Stimulated activated CD4-positive, alpha-beta T cell treated with anti-CD3 and anti-CD28 coated beads, Interleukin-15, amount 100 ng/mL, for 24 hours (primary cell): Measurements from ENCODE around the gene NOC4L.
"Not testable (repeated sequence)": the region's sequence is repeated elsewhere in the genome, so short reads cannot be mapped to it uniquely, and the experiment has no call there.

ENCODE experiments used
- DNase-seq: peaks from one replicate; pipeline ENCODE4 v3.0.0-alpha.2; 2020

Gene NOC4L

DNA sequence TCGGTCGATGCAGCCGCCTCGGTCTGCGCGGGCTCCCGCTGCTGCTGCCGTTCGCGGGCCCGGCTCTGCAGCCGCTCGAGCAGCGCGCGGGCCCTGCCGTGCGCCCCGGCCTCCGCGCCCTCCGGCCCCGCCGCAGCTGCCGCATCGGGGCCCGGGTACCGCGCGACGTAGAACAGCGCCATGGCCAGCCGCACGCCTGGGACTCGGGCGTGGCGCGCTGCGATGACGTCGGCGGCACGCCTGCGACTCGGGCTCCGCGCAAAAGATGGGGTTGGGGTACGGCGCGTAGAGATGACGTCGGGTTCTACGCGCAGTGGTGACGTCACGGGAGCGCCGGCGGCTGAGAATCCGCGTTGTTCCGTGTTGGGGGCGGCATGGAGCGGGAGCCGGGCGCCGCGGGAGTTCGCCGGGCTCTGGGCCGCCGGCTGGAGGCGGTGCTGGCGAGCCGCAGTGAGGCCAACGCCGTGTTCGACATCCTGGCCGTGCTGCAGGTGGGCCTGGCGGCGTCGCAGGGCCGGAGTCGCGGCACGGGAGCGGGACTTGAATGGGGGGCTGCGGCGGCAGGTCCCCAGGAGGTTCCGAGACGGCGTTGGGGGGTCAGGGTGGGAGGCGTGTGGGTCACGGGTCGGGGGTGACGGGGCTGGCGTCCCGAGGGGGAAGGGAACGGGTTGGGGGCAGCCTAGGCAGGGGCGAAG lies at the start of gene NOC4L, which contains the start of gene DDX51:
TSS of gene NOC4L (plus strand) at position 343 of the 695 bp plus-strand sequence. CDS start at position 375, 32 bp downstream.
TSS of gene DDX51 (minus strand) at position 205 of the 695 bp plus-strand sequence. CDS start at position 182, 23 bp downstream.
- DNase-seq: peak; percentile 96

DNA sequence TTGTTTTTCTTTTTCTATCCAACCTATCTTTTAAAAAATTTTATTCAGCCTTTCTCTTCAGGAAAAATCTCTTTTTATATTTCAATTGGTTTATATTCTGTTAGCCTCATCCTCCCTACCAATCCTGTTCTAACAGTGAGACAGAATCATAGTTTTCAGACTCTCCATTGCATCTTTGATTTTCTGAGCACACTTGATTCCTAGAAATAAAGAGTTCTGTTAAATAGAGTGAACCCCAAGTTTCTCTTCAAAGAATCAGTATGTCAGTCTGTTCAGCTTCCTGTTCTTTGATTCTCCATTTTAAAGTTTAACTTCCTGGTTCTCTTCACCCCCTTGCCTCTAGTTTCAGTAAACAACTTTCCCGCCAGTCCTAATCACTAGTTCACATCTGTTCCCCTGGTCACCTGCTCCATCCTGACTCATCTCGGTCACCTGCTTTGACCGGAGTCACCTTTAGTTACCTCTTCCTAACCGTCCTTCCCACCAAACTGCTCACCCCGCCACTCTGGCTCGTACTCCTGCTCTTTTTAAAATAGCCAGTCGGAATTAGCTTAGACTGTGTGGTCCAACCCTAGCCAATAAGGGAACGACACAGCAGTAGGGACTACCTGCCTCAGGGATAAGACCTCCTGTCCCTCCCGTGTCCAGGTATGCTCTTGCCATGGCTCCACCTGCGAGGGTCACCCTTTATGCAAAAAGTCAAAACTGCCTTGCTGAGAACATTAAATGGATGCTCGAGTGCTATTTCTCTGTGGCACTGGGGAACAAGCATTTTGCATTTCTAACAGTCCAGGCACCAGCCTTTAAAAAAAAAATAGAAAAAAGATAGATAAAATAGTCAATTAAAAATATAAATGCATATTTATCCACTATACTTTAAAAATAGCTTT lies 48.5 kb upstream of the NOC4L start:
- DNase-seq: no peak

DNA sequence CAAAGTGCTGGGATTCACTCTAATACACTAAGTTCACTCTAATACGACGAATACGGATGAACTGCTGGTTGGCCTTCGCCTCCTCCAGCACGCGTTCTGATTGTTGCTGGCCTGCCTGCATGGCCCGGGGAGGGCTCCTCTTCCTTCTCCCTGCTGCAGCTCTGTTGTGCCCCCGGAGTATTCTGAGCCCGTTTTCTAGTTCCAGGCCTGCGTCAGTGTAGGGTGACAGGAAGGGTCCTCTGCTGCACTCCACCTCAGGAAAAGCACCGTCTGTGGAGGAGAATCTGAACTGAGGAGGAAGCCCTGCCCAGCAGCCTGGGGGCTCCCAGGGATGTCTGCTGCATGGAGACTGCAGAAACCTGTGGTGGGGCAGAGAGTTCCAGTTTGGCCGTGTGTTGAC lies 44.5 kb upstream of the NOC4L start:
- no peak for DNase-seq

DNA sequence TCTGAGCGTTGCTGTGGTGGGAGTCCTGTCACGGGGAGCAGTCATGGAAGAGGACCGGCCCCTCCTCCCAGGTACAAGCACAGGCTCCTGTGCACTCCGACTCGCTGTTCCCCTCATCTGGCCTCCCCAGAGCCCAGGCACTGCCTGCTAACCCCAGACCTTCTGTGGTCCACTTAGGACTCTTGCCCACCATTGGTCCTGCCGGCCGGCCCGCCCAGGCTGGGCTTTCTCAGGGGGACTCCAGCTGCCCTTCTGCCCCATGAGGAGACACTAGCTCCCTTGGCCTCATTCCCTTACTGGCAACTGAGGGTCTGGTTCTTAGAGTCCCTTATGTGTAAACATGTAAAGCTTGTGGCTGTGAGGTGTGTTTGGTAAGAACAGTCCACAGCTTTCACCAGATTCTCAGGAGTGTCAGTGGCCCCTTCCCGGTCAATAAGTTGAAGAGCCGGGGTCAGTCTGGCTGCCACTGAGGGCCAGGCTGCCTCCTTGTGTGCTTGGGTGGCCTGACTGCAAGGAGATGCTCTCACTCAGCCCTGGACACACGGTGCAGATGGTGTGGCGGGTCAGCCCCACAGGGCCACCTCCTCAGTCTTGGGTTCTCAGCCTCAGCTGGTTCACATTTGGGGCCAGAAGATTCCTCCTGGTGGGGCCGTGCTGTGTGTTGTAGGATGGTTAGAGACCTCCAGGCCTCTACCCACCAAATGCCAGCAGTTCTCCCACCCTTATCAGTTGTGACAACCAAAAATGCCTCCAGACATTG lies 43.8 kb upstream of the NOC4L start:
- no peak for DNase-seq

- no peak for DNase-seq
These were observed 42.0 kb upstream of the NOC4L start for GRCh38 chr12:132102297-132102696.

DNA sequence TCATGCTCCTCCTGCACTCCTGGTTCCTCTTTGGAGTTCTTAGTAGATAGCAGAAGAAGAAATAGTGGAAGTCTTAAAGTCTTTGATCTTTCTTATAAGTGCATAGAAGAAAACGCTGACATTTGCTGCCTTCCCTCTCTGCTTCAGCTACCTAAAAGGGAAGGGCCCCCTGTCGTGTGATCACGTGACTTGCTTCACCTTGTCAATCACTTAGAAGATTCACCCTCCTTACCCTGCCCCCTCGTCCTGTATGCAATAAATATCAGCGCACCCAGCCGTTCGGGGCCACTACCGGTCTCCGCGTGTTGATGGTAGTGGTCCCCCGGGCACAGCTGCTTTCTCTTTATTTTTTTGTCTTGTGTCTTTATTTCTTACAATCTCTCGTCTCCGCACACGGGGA lies 41.2 kb upstream of the NOC4L start:
- DNase-seq: not testable (repeated sequence)

DNA sequence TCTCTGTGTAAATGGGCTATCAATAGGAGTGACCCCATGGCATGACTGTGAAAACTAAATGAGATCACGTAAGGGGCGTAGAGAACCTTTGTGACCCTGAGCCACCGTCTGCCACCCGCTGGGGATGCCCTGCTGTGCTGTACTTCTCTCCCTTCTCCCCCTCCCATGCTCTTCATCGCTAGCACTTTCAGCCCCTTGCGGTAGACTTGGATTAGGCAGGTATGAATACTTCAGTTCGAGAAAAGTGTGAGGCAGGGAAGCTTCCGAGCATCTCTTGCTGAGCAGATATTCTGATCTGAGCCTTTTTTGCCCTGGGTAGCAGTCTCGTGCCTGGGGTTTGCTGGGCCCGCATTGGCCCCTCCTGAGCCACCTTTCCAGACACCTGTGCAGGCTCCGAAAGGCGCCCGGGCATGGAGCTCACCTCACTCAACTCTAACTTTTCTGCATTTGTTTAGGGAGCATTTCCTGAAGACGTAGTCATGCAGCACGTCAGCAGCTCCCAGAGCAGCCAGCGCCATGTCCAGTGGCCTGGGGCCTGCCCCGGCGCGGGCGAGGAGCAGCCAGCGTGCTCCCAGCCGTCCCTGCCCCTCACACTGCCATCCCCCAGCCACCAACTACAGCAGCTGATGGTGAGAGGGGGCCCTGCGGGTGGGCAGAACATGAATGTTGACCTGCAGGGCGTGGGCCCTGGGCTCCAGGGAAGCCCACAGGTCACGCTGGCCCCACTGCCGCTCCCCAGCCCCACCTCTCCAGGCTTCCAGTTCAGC lies 40.5 kb upstream of the NOC4L start:
- DNase-seq: no peak

- DNase-seq: no peak
These were observed 38.8 kb upstream of the NOC4L start for GRCh38 chr12:132105467-132105866.

DNA sequence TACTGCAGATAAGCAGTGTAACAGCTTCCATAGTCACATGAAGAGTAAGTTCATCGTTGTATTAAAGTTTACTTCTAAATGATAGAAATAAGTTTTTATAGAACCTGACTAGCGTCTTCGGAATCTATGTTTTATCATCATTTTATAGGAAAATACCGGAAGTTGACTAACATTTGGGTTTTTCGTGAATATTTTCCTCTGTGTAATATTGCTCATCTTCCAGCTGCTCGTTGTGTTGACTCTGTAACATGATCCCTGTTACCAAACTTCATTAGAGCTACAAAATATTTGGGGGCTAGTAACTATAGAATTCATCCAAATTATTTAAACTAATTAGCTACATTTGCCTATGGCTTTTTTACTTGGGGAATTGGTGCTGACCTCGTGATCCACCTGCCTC lies 37.3 kb upstream of the NOC4L start:
- DNase-seq: no peak

GRCh38 chr12:132108211-132108832 lies 35.9 kb upstream of the NOC4L start:
- DNase-seq: no peak

- no peak for DNase-seq
These were observed 34.5 kb upstream of the NOC4L start for GRCh38 chr12:132109741-132110140.

GRCh38 chr12:132110677-132111076 lies 33.6 kb upstream of the NOC4L start:
- DNase-seq: no peak

DNA sequence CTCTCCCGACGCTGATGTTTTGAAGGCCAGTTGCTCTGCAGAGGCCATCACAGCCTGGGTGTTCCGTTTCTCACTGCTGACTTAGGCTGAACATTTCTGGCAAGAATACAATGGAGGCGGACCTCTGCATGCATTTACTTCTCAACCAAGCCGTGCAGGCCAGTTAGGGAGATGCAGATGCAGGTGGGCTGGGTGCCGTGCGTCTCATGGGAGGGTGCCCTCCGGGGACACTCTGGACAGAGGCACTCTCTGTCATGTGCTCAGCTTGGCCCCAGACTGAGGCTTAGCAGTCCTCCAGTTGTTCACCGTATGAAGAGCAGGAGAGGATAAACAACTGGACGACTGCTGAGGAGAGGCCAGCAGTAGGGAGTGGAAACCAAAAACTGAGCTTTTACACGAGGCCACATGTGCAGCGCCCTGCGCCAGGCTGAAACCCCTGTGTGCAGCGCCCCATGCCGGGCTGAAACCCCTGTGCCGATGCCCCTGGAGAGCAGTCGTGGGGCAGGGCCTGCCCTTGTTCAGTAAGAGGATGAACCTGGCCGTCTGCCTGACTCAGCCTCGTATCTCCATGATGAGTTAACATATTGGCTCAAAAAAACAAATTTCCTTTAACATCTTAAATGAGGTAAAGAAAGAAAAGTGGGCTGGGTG lies 32.5 kb upstream of the NOC4L start:
- no peak for DNase-seq

- no peak for DNase-seq
These were observed 29.6 kb upstream of the NOC4L start for GRCh38 chr12:132114667-132115066.

DNA sequence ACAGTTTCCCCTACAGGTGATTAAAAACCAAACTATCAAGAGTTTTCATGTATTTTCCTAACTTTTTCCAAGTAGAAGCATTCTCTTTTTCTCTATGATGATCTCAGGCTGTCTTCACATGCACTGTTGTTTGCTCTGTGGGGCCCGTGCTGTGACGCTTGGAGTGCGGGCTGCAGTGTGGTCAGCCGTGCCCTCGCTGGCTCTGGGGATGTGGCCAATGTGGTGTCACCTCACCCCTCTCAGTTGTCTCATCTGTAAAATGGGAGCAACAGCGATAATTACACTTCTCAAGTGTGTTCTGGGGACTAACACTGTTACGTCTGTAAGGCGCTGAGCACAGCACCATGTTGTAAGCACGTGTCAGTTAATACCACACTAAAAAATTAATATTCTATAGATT lies 28.8 kb upstream of the NOC4L start:
- DNase-seq: no peak

GRCh38 chr12:132116709-132117557 lies 27.3 kb upstream of the NOC4L start:
- DNase-seq: no peak

DNA sequence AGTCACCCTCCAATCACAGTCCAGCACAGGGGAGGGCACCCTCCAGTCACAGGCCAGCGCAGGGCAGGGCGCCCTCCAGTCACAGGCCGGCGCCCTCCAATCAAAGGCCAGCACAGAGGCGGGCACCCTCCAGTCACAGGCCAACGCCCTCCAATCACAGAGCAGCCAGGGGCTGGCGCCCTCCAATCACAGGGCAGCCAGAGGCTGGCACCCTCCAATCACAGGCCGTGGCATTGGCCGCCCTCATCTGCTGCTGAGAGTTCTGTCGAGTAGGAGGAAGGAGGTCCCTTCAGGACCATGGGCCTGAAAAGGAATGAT lies 26.7 kb upstream of the NOC4L start:
- DNase-seq: no peak

DNA sequence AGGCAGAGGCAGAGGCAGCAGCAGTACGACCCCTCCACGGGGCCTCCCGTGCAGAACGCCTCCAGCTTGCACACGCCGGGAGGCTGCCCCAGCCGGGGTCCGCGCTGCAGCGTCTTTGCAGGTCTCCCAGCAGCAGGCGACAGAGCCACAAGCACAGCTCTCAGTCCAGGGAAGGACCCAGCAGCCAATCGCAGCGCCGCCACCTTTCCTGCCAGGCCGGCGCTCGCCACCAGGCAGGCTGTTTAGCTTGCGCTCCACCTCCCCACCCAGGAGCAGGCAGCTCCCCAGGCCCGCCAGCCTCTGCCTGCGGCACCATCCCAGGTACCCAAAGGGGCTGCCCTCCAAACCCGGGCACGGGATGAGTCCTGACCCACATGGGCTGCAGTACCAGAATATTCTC lies 25.4 kb upstream of the NOC4L start:
- DNase-seq: no peak

- no peak for DNase-seq
These were observed 23.0 kb upstream of the NOC4L start for GRCh38 chr12:132121283-132121682.

DNA sequence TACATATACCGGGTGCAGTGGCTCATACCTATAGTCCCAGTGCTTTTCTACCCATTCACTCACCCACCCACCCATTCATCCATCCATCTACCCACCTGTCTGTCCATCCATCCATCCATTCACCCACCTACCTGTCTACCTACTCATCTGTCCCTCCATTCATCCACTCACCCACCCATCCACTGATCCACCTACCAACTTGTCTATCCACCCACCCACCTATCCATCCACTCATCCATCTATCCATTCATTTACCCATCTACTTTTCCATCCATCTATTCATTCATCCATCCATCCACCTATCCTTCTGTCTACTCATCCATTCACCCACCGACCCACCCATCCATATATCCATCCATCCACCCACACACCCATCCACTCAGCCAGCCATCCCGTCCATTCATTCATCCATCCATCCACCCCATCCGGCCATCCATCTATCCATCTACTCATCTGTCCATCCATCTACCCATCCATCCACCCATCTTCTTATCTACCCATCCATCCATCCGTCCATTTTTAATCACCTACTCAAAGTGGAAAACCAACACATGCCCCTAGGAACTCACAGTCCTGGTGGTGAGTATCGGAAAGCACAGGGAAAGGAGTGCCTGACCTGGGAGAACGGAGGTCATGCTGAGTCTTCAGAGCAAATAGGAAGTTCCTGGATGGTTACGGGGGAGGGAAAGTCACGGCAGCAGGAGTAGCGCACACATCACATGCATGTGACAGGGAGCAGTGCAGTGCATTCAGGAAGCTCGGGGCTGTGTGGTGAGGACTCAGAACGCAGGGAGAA lies 20.1 kb upstream of the NOC4L start:
- DNase-seq: no peak
